ENCODE data around the gene CDKN3.
"Not testable (repeated sequence)": the region's sequence is repeated elsewhere in the genome, so short reads cannot be mapped to it uniquely, and the experiment has no call there.

CDKN3 gene

GRCh38 chr14:54420478-54421142, 23.8 kb downstream of the CDKN3 start:
- Histone ChIP-seq H3K27me3 (ENCODE audit: low read depth) (no peaks in the 10 kb centered on the region), H3K4me1 (peaks cover 5% of the 10 kb centered on the region; the same call in 1 of the 2 replicates), H3K36me3 (replicated peaks) (peaks cover 46% of the 10 kb centered on the region), H3K9me3 (no peaks in the 10 kb centered on the region), H3K4me3 (no peak overlapping the region)
- in situ Hi-C loops (cut with MboI; ENCODE audit: low sequenced_read_pairs) = no loop called here
- DNase-seq (ENCODE audit: low spot score in 2 of 2) = peak; percentile 50 to 69

GRCh38 chr14:54423991-54424390, 27.2 kb downstream of the CDKN3 start:
- no peaks in the 10 kb centered on the region for H3K27me3 ChIP-seq (ENCODE audit: low read depth)
- H3K36me3 ChIP-seq (replicated peaks) = peaks cover 49% of the 10 kb centered on the region
- no peak for DNase-seq (ENCODE audit: low spot score in 2 of 2)
- in situ Hi-C loops (cut with MboI; ENCODE audit: low sequenced_read_pairs) = no loop called here
- H3K9me3 ChIP-seq = no peaks in the 10 kb centered on the region
- peaks cover 5% of the 10 kb centered on the region; the same call in 1 of the 2 replicates for H3K4me1 ChIP-seq
- no peak overlapping the region for H3K4me3 ChIP-seq

- Histone ChIP-seq H3K4me1 (peaks cover 5% of the 10 kb centered on the region; the same call in 1 of the 2 replicates), H3K27me3 (ENCODE audit: low read depth) (no peaks in the 10 kb centered on the region), H3K9me3 (no peaks in the 10 kb centered on the region), H3K36me3 (replicated peaks) (peaks cover 54% of the 10 kb centered on the region), H3K4me3 (no peak overlapping the region)
- in situ Hi-C loops (cut with MboI; ENCODE audit: low sequenced_read_pairs) = no loop called here
- DNase-seq (ENCODE audit: low spot score in 2 of 2) = no peak
Measured at GRCh38 chr14:54424479-54424901, 27.7 kb downstream of the CDKN3 start.

GRCh38 chr14:54425068-54425467, 28.3 kb downstream of the CDKN3 start:
- H3K36me3 ChIP-seq (replicated peaks) = peaks cover 53% of the 10 kb centered on the region
- DNase-seq (ENCODE audit: low spot score in 2 of 2) = no peak

GRCh38 chr14:54425537-54426274, 28.9 kb downstream of the CDKN3 start:
- H3K36me3 ChIP-seq (replicated peaks) = peaks cover 54% of the 10 kb centered on the region
- peaks cover 3% of the 10 kb centered on the region; the same call in 1 of the 2 replicates for H3K4me1 ChIP-seq
- no peaks in the 10 kb centered on the region for H3K9me3 ChIP-seq
- no peak overlapping the region for H3K4me3 ChIP-seq
- DNase-seq (ENCODE audit: low spot score in 2 of 2) = no peak
- in situ Hi-C loops (cut with MboI; ENCODE audit: low sequenced_read_pairs) = no loop called here
- H3K27me3 ChIP-seq (ENCODE audit: low read depth) = no peaks in the 10 kb centered on the region

More at GRCh38 chr14:54425068-54425467, 28.3 kb downstream of the CDKN3 start:
- H3K4me1 ChIP-seq = peaks cover 5% of the 10 kb centered on the region; the same call in 1 of the 2 replicates
- in situ Hi-C loops (cut with MboI; ENCODE audit: low sequenced_read_pairs) = no loop called here
- no peak overlapping the region for H3K4me3 ChIP-seq
- H3K9me3 ChIP-seq = no peaks in the 10 kb centered on the region
- no peaks in the 10 kb centered on the region for H3K27me3 ChIP-seq (ENCODE audit: low read depth)

GRCh38 chr14:54427871-54428270, 31.1 kb downstream of the CDKN3 start:
- peaks cover 59% of the 10 kb centered on the region for H3K36me3 ChIP-seq (replicated peaks)
- no peaks in the 10 kb centered on the region for H3K27me3 ChIP-seq (ENCODE audit: low read depth)
- in situ Hi-C loops (cut with MboI; ENCODE audit: low sequenced_read_pairs) = no loop called here

GRCh38 chr14:54428527-54428926, 31.7 kb downstream of the CDKN3 start:
- H3K27me3 ChIP-seq (ENCODE audit: low read depth) = no peaks in the 10 kb centered on the region
- in situ Hi-C loops (cut with MboI; ENCODE audit: low sequenced_read_pairs) = no loop called here
- DNase-seq (ENCODE audit: low spot score in 2 of 2) = no peak
- 0 out of 2 replicates have a peak, but pooled peaks cover 3% of the 10 kb centered on the region for H3K4me1 ChIP-seq
- H3K36me3 ChIP-seq (replicated peaks) = peaks cover 63% of the 10 kb centered on the region
- H3K4me3 ChIP-seq = no peak overlapping the region
- H3K9me3 ChIP-seq = no peaks in the 10 kb centered on the region

More at GRCh38 chr14:54427871-54428270, 31.1 kb downstream of the CDKN3 start:
- DNase-seq (ENCODE audit: low spot score in 2 of 2) = no peak
- H3K9me3 ChIP-seq = no peaks in the 10 kb centered on the region
- H3K4me3 ChIP-seq = no peak overlapping the region
- 0 out of 2 replicates have a peak, but pooled peaks cover 3% of the 10 kb centered on the region for H3K4me1 ChIP-seq

- in situ Hi-C loops (cut with MboI; ENCODE audit: low sequenced_read_pairs) = no loop called here
- H3K4me1 ChIP-seq = peaks cover 14% of the 10 kb centered on the region
- H3K36me3 ChIP-seq (replicated peaks) = peaks cover 21% of the 10 kb centered on the region
- H3K27me3 ChIP-seq (ENCODE audit: low read depth) = no peaks in the 10 kb centered on the region
- no peak for DNase-seq (ENCODE audit: low spot score in 2 of 2)
- no peak overlapping the region for H3K4me3 ChIP-seq
- no peaks in the 10 kb centered on the region for H3K9me3 ChIP-seq
Measured at GRCh38 chr14:54435500-54435981, 38.7 kb downstream of the CDKN3 start.

GRCh38 chr14:54437954-54438353, 41.1 kb downstream of the CDKN3 start:
- peaks cover 21% of the 10 kb centered on the region for H3K4me1 ChIP-seq
- H3K27me3 ChIP-seq (ENCODE audit: low read depth); in situ Hi-C loops (cut with MboI; ENCODE audit: low sequenced_read_pairs); DNase-seq (ENCODE audit: low spot score in 2 of 2); H3K9me3 ChIP-seq; H3K4me3 ChIP-seq: not testable (repeated sequence)
- 0 out of 2 replicates have a peak, but pooled peaks cover 11% of the 10 kb centered on the region for H3K36me3 ChIP-seq (replicated peaks)

GRCh38 chr14:54438703-54439102, 41.9 kb downstream of the CDKN3 start:
- Histone ChIP-seq H3K9me3 (no peaks in the 10 kb centered on the region), H3K4me3 (no peak overlapping the region), H3K4me1 (peaks cover 21% of the 10 kb centered on the region), H3K36me3 (replicated peaks) (0 out of 2 replicates have a peak, but pooled peaks cover 8% of the 10 kb centered on the region), H3K27me3 (ENCODE audit: low read depth) (no peaks in the 10 kb centered on the region)
- DNase-seq (ENCODE audit: low spot score in 2 of 2) = peak in 1 of 2 experiments; percentile 16
- in situ Hi-C loops (cut with MboI; ENCODE audit: low sequenced_read_pairs) = no loop called here

GRCh38 chr14:54440037-54440436, 43.2 kb downstream of the CDKN3 start:
- DNase-seq (ENCODE audit: low spot score in 2 of 2) = no peak
- H3K4me3 ChIP-seq = peak overlapping the region; percentile 64
- 0 out of 2 replicates have a peak, but pooled peaks cover 3% of the 10 kb centered on the region for H3K36me3 ChIP-seq (replicated peaks)
- peaks cover 21% of the 10 kb centered on the region for H3K4me1 ChIP-seq
- in situ Hi-C loops (cut with MboI; ENCODE audit: low sequenced_read_pairs) = no loop called here
- H3K27me3 ChIP-seq (ENCODE audit: low read depth) = no peaks in the 10 kb centered on the region
- H3K9me3 ChIP-seq = no peaks in the 10 kb centered on the region

- H3K4me3 ChIP-seq = peak overlapping the region; percentile 64
- peak in 1 of 2 experiments; percentile 4 for DNase-seq (ENCODE audit: low spot score in 2 of 2)
- in situ Hi-C loops (cut with MboI; ENCODE audit: low sequenced_read_pairs) = no loop called here
- H3K36me3 ChIP-seq (replicated peaks) = 0 out of 2 replicates have a peak, but pooled peaks cover 3% of the 10 kb centered on the region
- no peaks in the 10 kb centered on the region for H3K27me3 ChIP-seq (ENCODE audit: low read depth)
- H3K9me3 ChIP-seq = no peaks in the 10 kb centered on the region
- peaks cover 24% of the 10 kb centered on the region for H3K4me1 ChIP-seq
Measured at GRCh38 chr14:54440476-54440872, 43.7 kb downstream of the CDKN3 start.

- Histone ChIP-seq H3K9me3 (no peaks in the 10 kb centered on the region), H3K27me3 (ENCODE audit: low read depth) (no peaks in the 10 kb centered on the region), H3K4me1 (peaks cover 27% of the 10 kb centered on the region), H3K4me3 (peak within 1 kb of the TSS; percentile 64), H3K36me3 (replicated peaks) (0 out of 2 replicates have a peak, but pooled peaks cover 3% of the 10 kb centered on the region)
- in situ Hi-C loops (cut with MboI; ENCODE audit: low sequenced_read_pairs) = no loop called here
- DNase-seq (ENCODE audit: low spot score in 2 of 2) = peak; percentile 90 to 95
Measured at GRCh38 chr14:54440873-54441868, 44.4 kb downstream of the CDKN3 start, which contains the start of gene CNIH1. CNIH1 (minus strand) TSS chr14:54441374; CDS start chr14:54441327, 47 bp downstream.
